ENCODE results near the gene FTSJ3.

FTSJ3 gene

GRCh38 chr17:63843387-63843888 is 16.0 kb upstream of the FTSJ3 start:
- peak; percentile 47 for DNase-seq

- DNase-seq, result peak; percentile 99
Measured at GRCh38 chr17:63842540-63843386, 15.3 kb upstream of the FTSJ3 start, which contains the start of gene SMARCD2. SMARCD2 (minus strand) TSS chr17:63842685; CDS start chr17:63842674, 11 bp downstream.

GRCh38 chr17:63842173-63842539 is 14.7 kb upstream of the FTSJ3 start:
- DNase-seq, result no peak

- DNase-seq, result no peak
Measured at GRCh38 chr17:63841350-63842172, 14.1 kb upstream of the FTSJ3 start.

DNA sequence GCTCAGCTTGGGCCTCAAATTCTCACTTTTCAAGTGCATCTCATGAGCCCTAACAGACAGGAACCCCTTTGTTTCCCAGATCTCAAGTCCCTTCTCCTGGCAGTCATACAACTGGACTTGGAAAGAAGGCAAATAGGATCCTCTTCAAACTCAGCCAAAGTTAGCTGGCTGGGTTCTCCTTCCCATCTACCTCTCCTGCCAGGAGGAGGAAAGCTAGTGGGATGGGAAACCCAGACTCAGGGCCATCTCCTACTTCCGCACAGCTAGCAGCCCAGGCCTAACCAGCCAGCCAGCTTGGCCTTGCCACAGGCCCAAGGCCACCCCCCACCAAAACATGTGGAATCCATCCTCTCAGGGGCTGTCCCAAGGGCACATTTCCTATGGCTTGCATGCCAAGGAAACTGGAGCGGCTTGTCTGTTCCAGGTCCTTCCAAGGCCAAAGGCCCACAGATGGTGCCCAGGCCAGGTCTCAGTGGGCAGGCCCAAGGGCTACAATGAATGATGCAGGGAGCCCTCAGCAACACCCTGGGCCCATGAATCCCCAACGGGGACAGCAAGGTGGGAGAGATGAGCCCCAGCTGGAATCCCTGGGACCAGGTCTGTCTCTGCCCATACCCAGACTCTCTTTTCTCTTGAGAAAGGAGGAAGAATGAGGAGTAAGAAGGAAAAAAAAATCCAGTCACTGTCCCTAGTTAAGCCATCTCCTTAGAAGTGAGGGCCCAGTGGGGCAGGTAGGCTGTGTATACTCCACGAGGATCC is 13.3 kb upstream of the FTSJ3 start:
- no peak for DNase-seq

DNA sequence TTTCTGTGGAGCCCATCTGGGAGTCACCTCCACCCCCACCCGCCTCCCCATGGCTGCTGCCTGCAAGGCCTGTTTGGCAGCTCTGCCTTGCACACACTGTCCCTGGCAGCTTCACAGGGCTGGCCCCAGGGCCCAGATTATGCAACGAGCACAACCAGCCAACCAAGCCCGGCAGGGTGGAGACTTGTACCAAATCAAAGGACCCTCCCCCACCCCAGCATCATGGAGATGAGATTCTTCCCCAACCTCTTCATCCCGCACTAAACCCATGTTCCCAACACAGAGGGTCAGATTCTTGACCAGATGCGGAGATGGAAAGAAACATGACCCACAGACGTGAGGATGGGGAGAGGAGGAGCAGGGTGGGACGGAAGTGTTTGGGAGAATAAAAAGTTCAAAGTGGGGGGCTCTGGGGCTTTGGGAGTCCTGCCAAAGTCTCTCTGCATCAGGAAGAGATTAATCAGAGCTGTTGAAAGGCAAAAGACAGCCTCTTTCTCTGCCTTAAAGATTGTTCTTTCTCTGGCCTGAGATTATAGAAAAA is 11.2 kb upstream of the FTSJ3 start:
- no peak for DNase-seq

DNA sequence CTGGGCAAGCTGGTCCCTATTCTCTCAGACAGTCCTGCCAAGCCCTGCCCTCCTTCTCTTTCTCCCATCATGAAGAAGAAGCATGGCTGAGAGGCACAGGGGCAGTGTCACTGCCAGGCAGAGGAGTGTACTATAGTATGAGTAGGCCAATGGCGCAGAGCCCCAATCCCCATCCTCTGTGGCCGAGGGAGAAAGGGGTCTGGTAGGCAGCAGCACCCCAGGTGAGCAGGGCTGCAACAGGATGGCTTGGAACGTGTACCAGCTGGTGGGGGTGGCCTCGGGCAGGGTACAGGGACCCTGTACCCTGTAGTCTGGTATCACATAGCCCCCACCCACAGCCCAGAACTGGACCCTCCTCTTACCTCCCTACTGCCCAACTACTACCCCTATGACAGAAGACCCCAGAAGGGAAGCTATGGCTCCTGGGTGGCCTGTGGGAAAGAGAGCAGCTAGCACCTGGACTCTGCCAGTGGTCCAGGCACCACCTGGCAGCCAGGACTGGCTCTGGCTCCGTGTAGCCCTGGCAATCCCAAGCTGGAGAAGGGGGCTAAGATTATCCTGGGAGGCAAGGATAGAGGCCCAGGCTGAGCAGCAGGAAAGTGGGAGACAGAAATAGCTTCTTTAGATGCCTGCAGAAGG is 10.6 kb upstream of the FTSJ3 start:
- no peak for DNase-seq

- DNase-seq, result no peak
Measured at GRCh38 chr17:63837480-63837879, 10.0 kb upstream of the FTSJ3 start.

DNA sequence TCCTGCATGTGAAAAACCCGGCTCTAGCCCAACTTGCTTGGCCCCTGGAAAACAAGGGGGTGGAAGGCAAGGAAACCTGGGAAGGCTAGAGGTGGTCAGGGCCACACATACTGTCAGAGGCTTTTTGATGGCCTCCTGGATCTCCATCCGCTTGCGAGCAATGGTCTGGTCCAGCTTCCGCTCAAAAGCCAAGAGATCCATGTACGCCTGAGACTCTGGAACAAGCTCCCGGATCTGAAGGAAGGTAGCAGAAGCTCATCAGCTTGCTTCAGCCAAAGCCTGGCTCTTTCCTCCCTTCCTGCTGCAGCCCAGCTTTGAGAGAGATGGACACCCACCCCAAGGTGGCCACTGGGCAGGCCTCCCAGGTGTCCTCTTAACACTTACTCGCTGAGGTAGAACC is 9.3 kb upstream of the FTSJ3 start:
- DNase-seq, result no peak

DNA sequence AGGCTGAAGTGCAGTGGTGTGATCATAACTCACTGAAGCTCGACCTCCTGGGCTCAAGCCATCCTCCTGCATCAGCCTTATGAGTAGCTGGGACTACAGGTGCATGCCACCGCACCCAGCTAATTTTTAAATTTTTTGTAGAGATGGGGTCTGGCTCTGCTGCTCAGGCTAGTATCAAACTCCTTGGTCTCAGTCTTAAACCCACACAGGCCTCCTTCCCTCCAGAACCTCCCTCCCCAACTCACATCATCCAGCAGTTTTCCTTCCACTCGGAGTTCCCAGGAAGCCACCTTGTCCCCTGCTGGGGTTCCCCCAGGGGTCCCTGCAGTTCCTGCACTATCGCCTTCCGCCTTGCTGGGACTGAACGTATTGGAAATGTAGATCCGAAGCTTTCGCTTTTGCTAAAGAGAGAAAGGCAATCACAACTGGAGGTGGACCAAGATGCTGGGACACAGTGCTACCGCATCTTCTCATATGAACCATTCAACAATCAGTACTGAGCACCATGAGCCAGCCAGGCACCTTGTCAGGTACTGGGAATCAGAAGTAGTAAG is 7.8 kb upstream of the FTSJ3 start:
- no peak for DNase-seq

GRCh38 chr17:63834431-63835166 is 7.1 kb upstream of the FTSJ3 start:
- peak; percentile 74 for DNase-seq

DNA sequence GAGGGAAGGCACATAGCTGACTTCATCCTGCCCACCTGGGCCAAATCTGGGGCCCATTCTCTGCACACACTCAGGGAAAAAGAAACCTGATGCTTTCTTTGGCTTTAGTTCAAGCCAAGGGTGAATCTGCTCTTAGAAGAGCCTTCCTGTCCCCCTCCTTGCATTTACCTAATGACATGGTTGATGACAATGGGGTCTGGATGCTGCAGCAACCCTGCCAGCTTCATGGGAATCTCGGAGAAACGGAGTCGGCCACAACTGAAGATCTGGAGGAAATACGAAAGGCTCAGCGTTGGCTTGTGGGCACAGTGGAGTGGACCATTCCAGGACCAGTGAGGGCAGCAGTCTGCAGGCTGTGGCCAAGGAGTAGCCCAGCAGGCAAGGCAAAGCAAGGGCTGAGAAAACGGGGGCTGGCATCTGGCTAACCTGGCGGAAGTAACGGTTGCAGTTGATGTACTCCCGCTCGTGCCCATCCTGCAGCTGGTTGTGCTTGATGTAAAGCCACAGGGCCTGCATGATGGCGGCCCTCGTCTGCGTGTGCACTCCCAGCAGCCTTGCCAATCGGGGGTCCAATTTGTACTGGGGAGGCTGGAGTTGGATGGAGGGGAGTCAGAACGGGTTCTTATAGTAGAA is 6.4 kb upstream of the FTSJ3 start:
- no peak for DNase-seq

DNA sequence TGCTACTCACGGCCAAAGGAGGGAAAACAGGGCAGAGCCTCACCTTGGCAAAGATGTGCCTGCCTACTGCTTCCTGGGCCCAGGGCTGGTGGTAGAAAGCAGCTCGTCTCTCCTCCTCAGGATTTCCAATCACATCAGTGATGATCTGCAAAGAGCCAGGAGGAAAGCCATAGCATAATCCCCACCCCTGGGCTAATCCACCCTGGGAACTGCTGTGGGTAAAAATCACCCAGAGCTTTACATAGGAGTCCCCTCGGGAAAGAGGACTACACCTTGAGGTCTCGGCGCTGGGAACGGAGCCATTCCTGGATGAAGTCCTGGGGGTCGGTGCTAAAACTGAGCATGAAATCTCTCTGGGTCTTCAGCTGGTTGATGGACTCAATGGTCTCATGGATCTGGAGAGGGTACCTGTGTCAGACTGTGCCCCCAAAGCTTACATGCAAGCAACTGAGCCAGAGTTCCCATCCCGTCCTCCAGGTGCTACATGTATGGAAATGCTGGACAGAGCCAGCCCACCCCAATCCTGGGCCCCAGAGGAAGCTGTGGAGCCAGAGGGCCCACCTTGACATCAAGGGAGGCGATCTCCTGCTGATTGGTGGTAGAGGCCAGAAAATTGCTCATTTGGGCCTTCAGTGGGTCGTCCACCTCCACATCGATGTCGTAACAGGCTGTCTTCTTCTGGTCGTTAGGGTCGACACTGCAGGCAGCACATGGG is 5.7 kb upstream of the FTSJ3 start:
- DNase-seq, result no peak

DNA sequence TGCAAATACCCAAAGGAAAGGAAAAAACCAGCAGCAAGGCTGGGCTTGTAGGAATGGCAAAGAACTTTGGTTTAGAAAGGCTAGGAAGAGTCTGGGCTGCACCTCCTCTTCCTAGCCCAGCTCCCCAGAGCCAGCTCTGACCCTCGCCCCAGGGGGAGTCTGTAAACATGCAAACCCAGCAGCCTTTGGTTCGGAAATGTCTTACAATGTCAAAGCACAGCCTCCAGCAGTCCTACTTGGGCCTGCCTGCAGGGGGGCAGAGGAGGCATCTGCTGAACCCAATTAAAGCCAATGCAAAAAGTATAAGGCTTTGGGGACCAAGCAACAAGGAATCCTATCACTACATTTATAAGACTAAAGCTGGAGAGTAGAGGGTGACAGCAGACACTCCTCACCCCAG is 5.0 kb upstream of the FTSJ3 start:
- no peak for DNase-seq

DNA sequence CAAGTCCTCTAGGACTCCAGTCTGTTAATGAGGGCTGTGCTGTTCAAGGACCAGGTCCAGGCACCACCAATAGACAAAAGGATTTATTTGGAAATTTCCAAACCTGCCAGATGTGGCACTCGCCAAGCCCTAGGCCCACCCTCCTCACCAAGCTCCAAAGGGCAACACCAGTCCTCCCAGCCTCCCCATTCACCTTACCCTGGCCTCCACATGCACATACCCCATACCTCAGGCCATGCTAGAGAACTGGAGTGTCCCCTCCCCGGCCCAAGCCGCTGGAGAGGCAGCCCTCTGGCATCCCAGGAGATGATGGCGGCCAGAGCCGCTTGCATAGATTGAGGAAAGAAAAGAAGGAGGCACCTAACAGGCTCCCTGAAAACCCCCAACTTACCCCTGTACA is 4.6 kb upstream of the FTSJ3 start:
- no peak for DNase-seq

DNA sequence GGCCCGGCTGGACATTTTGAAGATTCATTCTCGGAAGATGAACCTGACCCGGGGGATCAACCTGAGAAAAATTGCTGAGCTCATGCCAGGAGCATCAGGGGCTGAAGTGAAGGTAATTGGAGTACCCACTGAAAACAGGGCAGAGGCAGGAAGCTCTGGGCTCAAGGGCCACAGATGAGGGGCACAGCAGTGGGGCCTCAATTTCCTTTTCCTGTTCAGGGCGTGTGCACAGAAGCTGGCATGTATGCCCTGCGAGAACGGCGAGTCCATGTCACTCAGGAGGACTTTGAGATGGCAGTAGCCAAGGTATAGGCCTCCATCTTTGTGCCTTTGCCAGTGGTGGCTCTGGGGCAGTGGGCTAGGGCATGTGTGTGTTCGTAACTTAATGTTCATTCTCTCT is 4.0 kb upstream of the FTSJ3 start:
- no peak for DNase-seq

DNA sequence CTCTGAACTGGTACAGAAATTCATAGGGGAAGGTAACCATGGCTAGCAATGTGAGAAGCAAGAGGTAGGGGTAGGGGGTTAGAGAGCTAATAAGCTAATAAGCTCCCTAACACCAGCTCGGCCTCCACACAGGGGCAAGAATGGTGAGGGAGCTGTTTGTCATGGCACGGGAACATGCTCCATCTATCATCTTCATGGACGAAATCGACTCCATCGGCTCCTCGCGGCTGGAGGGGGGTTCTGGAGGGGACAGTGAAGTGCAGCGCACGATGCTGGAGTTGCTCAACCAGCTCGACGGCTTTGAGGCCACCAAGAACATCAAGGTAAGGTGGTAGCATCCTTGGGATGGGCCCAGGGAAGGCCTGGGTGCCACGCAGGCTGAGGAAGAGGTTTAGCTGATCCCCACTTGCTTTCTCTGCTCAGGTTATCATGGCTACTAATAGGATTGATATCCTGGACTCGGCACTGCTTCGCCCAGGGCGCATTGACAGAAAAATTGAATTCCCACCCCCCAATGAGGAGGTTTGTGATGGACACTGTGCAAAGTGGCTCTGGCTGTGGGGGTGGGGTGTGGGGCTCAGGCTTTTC is 3.5 kb upstream of the FTSJ3 start:
- no peak for DNase-seq

- DNase-seq, result no peak
Measured at GRCh38 chr17:63830278-63830677, 2.8 kb upstream of the FTSJ3 start.

- DNase-seq, result no peak
Measured at GRCh38 chr17:63828936-63829335, 1.5 kb upstream of the FTSJ3 start.

DNA sequence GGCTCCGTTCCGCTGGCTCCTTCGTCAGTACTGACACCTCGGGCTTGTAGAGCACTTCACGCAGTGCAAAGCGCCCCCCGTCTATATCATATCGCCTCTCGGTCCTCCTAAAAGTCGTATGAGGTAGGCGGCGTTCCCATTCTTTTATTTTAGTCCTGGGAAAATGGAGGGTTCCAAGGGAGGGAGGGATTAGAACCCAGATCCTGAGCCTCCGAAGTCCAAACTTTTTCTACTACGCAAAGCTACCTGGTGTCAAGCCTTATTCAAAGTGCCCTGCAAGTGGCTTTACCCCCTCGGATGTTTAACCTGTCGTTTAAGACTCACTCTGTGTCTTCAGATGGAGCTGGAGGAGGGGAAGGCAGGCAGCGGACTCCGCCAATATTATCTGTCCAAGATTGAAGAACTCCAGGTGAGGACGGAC is 348 bp upstream of the FTSJ3 start:
- no peak for DNase-seq

Measured in CD4-positive, alpha-beta T cell treated with Interleukin-12 subunit alpha and Interleukin-12 subunit beta, for 1 hour (primary cell).